Lung (tissue), 4 donors: ENCODE results near the gene SFMBT1. TPM values are rescaled to one million over a fixed set of nuclear protein-coding genes. Genes with fewer than 3 reads are reported as not detected.

ENCODE experiments used
- polyA plus RNA-seq, 2 donors: library from polyadenylated mRNA; stranded (reverse); fragments of 200-250 nt; gene quantifications; one replicate each; pipeline ENCODE4 v1.2.1, GENCODE V29; 2013
- total RNA-seq, 2 donors: library from RNA; depleted of rRNA in 1 of 2; stranded (reverse); fragments of >200 nt in 1 of 2; gene quantifications; one replicate each; pipeline ENCODE4 v1.2.1, GENCODE V29; 2014 to 2021
- donor health status: Bipolar disorder and iron deficiency.
- donor health status: healthy.
- donor health status: DM: yes; HTN: yes; CAD: no.

SFMBT1 gene
- total and polyA plus RNA-seq, 4 donors = 3.4 to 19.2 (median 9.7) TPM

Other genes starting within 250 kb of the SFMBT1 start
- 10 to 100 TPM in 1 of 2 donors, 1 to 10 TPM in 1; 7.5 to 33.8 TPM for gene ITIH4, start 215.4 kb downstream of the SFMBT1 start, total RNA-seq
- gene ITIH4, start 215.4 kb downstream of the SFMBT1 start, polyA plus RNA-seq = 10 to 100 TPM in 1 of 2 donors, 1 to 10 TPM in 1; 4.5 to 16.5 TPM
- gene MUSTN1, start 211.1 kb downstream of the SFMBT1 start, total RNA-seq = 10 to 100 TPM in 1 of 2 donors, 1 to 10 TPM in 1; 3.3 to 10.9 TPM
- 10 to 100 TPM in 1 of 2 donors, 1 to 10 TPM in 1; 4.6 to 39.0 TPM for gene MUSTN1, start 211.1 kb downstream of the SFMBT1 start, polyA plus RNA-seq
- 10 to 100 TPM; 21.9 to 62.5 TPM for gene STIMATE, start 148.5 kb downstream of the SFMBT1 start, total RNA-seq
- 10 to 100 TPM; 18.6 to 19.0 TPM for gene STIMATE, start 148.5 kb downstream of the SFMBT1 start, polyA plus RNA-seq
- gene RFT1, start 84.4 kb upstream of the SFMBT1 start, total RNA-seq = 10 to 100 TPM; 21.3 to 23.1 TPM
- 10 to 100 TPM; 10.8 to 22.0 TPM for gene RFT1, start 84.4 kb upstream of the SFMBT1 start, polyA plus RNA-seq
- gene PRKCD, start 115.1 kb upstream of the SFMBT1 start, total RNA-seq = 10 to 100 TPM; 34.9 to 85.2 TPM
- 10 to 100 TPM; 47.3 to 84.5 TPM for gene PRKCD, start 115.1 kb upstream of the SFMBT1 start, polyA plus RNA-seq
- gene TKT, start 209.9 kb upstream of the SFMBT1 start, total RNA-seq = 100 to 1,000 TPM; 351 to 498 TPM
- gene TKT, start 209.9 kb upstream of the SFMBT1 start, polyA plus RNA-seq = 100 to 1,000 TPM; 456 TPM